ENCODE results near the gene EPB41L3. TPM values are rescaled to one million over a fixed set of nuclear protein-coding genes. Genes with fewer than 3 reads are reported as not detected.

Gene EPB41L3
- total RNA-seq, 1 experiment from 2014 or later = 16.1 TPM

DNA sequence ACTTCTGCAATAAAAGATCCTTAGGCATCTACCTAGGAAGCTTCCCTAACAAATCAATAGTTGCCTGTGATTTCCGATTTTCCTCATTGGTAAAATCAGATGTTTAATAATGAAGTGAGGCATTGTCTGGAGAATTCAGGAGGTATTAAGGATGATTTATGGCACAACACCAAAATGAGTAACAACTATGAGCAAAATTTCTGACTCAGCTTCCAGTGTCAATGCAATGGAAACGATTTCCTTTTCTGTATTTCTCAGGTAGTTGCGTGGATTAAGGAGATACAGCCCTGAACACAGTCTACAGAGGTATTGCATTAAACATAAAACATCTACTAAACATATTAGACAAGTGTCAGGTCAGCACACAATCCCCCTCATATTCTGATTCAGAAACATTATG, 99.5 kb downstream of the EPB41L3 start:
- no peaks in the 10 kb centered on the region for H3K9me3 Mint-ChIP-seq
- Histone ChIP-seq H4K20me1 (ENCODE audit: control insufficient read depth, insufficient read depth, insufficient read length) (no peaks in the 10 kb centered on the region), H4K8ac (replicated peaks; ENCODE audit: insufficient read length, low read depth, low read length) (no peak overlapping the region), H3K23ac (ENCODE audit: insufficient read length, low read depth, low read length) (no peak overlapping the region), H3K4ac (ENCODE audit: low read depth, low read length) (no peak overlapping the region), H3K4me1 (ENCODE audit: insufficient read depth, low read length) (no peaks in the 10 kb centered on the region), H3T11ph (ENCODE audit: low read length) (no peak overlapping the region), H2BK20ac (ENCODE audit: low read depth, low read length, poor library complexity, severe bottlenecking) (no peak overlapping the region), H3K14ac (ENCODE audit: insufficient read depth, low read length) (no peak overlapping the region), H2BK5ac (ENCODE audit: insufficient read length, low read length) (no peak overlapping the region), H3K23me2 (ENCODE audit: insufficient read length, low read depth, low read length, poor library complexity, severe bottlenecking) (no peaks in the 10 kb centered on the region), H3K4me2 (ENCODE audit: insufficient read depth, insufficient read length, low read length) (no peak overlapping the region), H3K79me1 (ENCODE audit: insufficient read depth, low read depth, low read length, poor library complexity, severe bottlenecking) (no peaks in the 10 kb centered on the region), H3K18ac (ENCODE audit: insufficient read length, low read depth, low read length) (no peak overlapping the region), H2AK5ac (ENCODE audit: insufficient read length, low read length) (no peak overlapping the region), H3K27me3 (ENCODE audit: insufficient read depth, low read length) (no peaks in the 10 kb centered on the region), H3K56ac (ENCODE audit: insufficient read length, low read depth, low read length) (no peak overlapping the region), H2BK120ac (ENCODE audit: low read depth, low read length, poor library complexity, severe bottlenecking) (no peak overlapping the region), H3K9ac (ENCODE audit: extremely low read depth, insufficient read length, low read length) (no peak overlapping the region), H4K91ac (ENCODE audit: insufficient read length, low read depth, low read length) (no peak overlapping the region), H3K27ac (ENCODE audit: insufficient read length, low read depth, low read length) (no peak overlapping the region), H2BK12ac (ENCODE audit: insufficient read length, low read depth, low read length) (no peak overlapping the region), H4K5ac (ENCODE audit: insufficient read length, low read depth, low read length) (no peak overlapping the region), H2AFZ (ENCODE audit: low read length) (no peak overlapping the region), H2BK15ac (ENCODE audit: low read depth, low read length) (no peak overlapping the region), H3K9me3 (ENCODE audit: control insufficient read depth, low read depth, low read length) (no peaks in the 10 kb centered on the region), H3K79me2 (ENCODE audit: insufficient read depth, low read length) (no peaks in the 10 kb centered on the region)
- no peaks in the 10 kb centered on the region for H3K36me3 Mint-ChIP-seq (ENCODE audit: insufficient read depth in 1 of 3, low read depth in 3 of 3)
- H3K4me3 Mint-ChIP-seq = no peak overlapping the region
- no CpG with 5 or more reads among the region's 3 CpGs for WGBS (ENCODE audit: extremely low coverage, insufficient read length, low lambda C conversion rate)
- no peak for DNase-seq
- H3K27ac Mint-ChIP-seq = no peak overlapping the region
- TF ChIP-seq, protein P1, sequence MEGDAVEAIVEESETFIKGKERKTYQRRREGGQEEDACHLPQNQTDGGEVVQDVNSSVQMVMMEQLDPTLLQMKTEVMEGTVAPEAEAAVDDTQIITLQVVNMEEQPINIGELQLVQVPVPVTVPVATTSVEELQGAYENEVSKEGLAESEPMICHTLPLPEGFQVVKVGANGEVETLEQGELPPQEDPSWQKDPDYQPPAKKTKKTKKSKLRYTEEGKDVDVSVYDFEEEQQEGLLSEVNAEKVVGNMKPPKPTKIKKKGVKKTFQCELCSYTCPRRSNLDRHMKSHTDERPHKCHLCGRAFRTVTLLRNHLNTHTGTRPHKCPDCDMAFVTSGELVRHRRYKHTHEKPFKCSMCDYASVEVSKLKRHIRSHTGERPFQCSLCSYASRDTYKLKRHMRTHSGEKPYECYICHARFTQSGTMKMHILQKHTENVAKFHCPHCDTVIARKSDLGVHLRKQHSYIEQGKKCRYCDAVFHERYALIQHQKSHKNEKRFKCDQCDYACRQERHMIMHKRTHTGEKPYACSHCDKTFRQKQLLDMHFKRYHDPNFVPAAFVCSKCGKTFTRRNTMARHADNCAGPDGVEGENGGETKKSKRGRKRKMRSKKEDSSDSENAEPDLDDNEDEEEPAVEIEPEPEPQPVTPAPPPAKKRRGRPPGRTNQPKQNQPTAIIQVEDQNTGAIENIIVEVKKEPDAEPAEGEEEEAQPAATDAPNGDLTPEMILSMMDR (conservative IDR thresholded peaks at IDR 0.05) = no peak
- no peaks in the 10 kb centered on the region for H3K4me1 Mint-ChIP-seq
- no peaks in the 10 kb centered on the region for H3K27me3 Mint-ChIP-seq (ENCODE audit: low read depth)

Measured in H9 (cell line).